H1 (cell line): ENCODE data around the gene PTTG1IP2. TPM values are rescaled to one million over a fixed set of nuclear protein-coding genes. Genes with fewer than 3 reads are reported as not detected.

Experiments
- CTBP2 ChIP-seq: IDR thresholded peaks from 2 replicates; pipeline ENCODE4 v1.7.0; 2011; ENCODE audit warnings: borderline replicate concordance, mild to moderate bottlenecking, moderate library complexity, mixed read lengths, low read length; ENCODE audit not compliant: insufficient read depth, insufficient read length
- JUND ChIP-seq: IDR thresholded peaks from 2 replicates; pipeline ENCODE4 v1.6.1; 2011; ENCODE audit warnings: mild to moderate bottlenecking, improper control_type of control experiment, low read length
- NRF1 ChIP-seq: IDR thresholded peaks from 2 replicates; pipeline ENCODE4 v1.6.1; 2011; ENCODE audit warnings: mild to moderate bottlenecking, low read depth, low read length, improper control_type of control experiment
- polyA plus RNA-seq, 7 experiments: library from polyadenylated mRNA; depleted of rRNA in 3 of 7; stranded (reverse) in 5 of 7; unstranded in 2 of 7; fragments of >200 nt in 5 of 7; fragments of 200-250 nt in 2 of 7; gene quantifications; 1 replicate in 5 of 7; 2 replicates in 1 of 7; 4 replicates in 1 of 7; pipeline versions ENCODE4 v1.2.1 to v1.2.3, GENCODE V29; 2011 to 2013; ENCODE audit warnings: missing spikeins in 2 of 7, mixed read lengths in 2 of 7
- total RNA-seq: library from RNA; stranded (reverse); fragmentation: NEBNext Ultra II Directional; extraction: Animal tissue kit (Norgen Biotek cat#: 25700); gene quantifications from 2 replicates; pipeline ENCODE4 v1.2.1, GENCODE V29; 2021

PTTG1IP2 gene
- total and polyA plus RNA-seq, 2 of the 8 experiments (the other 6 are each of a cell fraction or from before 2014, with no cell fraction given) = not detected

DNA sequence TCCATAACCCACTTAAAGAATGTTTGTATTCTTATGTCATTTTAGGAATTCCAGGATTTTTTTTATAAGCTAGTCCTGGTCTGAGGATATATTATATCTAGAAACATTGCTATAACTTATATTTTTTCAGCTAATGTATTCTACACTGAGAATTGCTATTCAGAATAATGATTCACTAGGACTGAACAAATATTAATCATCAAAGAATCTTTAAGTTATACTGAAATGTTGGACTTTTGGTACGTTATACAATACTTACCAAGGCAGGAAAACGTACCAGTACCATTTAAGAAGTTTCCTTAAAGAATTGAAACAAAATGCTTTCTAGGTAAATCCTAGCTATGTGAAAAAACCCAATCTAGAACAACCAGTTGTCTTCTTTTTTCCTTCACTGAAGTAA, 18.4 kb downstream of the PTTG1IP2 start (continued):
- TF ChIP-seq CTBP2 (no peak), NRF1 (no peak), JUND (no peak)
